Activated CD4-positive, alpha-beta T cell treated with anti-CD3 and anti-CD28 coated beads, Interleukin-2, amount 50 U/mL, for 1 hour (primary cell): Measurements from ENCODE around the gene FTL.
A peak's percentile ranks its signal among the peaks of the same experiment; 100 is the strongest.

ENCODE experiments used
- DNase-seq: peaks from one replicate; pipeline ENCODE4 v3.0.0-alpha.2; 2020

Gene FTL

DNA sequence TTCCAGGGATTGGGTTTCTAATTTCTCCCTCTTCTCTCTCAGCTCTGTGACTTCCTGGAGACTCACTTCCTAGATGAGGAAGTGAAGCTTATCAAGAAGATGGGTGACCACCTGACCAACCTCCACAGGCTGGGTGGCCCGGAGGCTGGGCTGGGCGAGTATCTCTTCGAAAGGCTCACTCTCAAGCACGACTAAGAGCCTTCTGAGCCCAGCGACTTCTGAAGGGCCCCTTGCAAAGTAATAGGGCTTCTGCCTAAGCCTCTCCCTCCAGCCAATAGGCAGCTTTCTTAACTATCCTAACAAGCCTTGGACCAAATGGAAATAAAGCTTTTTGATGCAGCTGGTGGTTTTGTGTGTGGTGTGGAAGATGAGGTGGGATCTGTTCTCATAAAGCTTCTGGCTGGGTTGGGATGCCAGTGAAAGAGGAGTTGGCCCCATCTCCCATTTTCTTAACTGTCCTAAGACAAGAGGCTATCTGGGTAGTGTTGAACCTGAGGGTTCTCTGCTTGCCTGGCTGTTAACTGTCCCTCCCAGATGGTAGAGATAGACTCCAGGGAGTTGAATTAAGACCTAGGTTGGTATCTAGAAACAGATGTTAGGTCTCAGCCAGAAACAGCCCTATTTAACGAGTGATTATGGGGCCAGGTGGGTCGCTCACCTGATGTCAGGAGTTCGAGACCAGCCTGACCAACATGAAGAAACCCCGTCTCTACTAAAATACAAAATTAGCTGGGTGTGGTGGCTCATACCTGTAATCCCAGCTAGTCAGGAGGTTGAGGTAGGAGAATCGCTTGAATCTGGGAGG, 1.6 kb downstream of the FTL start:
- DNase-seq = no peak

DNA sequence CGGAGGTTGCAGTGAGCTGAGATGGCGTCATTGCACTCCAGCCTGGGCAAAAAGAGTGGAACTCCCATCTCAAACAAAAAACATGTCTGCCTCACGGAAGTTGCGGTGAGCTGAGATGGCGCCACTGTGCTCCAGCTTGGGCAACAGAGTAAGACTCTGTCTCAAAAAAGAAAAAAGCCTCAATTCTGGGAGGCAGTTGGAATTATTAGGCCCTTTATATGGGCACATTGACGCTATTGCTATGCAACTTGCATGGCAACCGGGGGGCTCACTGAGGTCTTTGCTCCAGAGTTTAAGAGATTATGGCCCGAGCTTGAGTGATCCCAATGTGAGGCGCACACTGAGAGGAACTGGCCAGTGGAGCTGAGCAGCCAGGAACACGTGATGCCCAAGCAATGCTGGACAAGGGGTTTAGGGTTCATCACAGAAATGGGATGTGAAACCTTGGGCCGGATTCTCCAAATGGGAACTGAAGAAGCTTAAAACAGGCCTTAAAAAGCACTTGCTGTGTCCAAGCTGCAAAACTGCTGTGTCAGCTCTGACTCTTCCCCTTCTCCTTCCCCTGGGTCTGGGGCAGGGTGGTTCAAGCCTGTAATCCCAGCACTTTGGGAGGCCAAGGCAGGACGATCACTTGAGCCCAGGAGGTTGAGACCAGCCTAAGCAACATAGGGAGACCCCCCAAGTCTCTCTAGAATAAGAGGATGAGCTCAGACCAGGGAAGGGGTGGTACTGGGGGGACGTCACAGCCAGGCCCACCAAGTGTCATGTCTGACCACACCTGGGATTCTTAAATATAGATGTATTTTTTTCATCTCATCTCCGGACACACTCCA, 2.5 kb downstream of the FTL start:
- DNase-seq = no peak

DNA sequence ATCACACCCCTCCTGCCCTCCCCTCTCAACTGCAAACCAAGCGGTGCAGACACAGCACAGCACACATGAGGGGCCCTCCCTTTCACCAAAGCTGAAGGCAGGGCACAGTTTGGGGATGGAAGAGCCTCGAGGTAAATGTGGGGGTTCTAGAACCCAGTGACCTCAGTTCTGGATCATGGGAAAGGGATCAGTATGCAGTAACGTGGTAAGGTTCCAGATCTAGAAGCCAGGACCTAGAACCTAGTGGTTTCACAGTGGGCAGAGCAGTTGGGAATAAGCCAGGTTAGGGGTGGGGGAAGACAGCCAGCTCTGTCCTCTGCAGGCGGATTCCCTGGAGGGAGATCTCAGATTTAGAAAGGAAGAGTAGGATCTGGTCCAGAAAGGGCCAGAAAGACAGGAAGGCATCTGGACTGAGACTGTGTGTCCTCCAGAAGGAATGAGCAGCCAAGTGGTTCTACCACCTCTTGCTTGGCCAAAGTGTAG, 3.1 kb downstream of the FTL start:
- no peak for DNase-seq

DNA sequence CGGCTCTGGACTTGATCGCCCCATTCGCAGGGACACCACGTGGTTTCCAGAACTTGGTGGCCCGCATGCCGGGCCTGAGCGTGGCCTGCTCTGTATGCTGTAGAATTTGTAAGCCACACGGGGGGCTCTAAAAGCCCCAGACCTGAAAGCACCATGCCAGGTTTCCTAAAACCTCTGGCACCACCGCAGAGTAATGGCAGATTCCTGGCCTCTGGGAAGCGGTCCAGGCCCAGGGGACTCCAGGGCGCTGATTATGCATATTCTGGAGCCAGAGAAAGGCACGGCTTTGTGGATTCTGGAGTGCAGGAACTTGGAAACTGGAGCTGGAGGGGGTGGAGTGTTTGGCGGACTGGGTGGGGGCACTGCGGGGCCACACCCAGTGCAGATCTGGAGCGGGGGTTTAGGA, 3.7 kb downstream of the FTL start:
- no peak for DNase-seq

DNA sequence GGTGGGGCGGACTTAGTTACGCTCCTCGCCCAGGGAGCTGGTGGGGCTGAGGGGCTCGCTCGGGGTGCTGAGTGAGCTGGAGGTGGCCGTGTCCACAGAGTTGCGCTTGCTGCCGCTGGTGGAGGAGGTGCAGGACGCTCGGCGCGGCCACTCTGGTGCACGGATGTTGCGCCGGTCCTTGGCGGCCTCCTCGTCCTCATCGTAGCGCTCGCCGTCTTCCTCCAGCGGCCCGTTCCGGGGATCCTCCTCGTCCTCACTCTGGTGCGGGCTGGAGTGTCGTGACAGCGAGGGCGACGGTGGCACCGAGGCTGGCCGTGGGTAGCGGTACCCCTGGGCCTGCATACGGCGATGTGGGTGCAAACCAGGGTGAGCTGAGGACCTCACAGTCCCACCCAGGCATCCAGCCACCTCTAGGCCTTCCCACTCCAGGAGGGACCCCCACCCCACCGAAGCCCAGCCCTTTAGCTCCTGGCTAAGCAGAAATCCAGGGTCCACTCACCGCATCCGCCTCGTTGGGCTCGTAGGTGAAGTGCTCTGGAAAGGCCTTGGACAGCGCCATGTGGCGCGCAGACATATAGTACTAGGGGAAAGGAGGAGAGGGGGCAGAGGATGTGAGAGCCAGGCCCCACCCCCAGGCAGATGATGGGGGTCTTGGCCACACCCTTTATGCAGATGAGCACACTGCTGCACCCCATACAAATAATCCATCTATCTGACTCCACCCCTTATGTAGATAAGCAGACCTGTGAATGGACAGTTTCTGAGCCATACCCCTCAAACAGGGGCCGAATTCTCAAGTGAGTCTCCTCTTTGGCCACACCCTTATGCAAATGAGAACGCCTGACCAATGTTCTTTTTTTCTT, 4.4 kb downstream of the FTL start:
- DNase-seq = no peak

DNA sequence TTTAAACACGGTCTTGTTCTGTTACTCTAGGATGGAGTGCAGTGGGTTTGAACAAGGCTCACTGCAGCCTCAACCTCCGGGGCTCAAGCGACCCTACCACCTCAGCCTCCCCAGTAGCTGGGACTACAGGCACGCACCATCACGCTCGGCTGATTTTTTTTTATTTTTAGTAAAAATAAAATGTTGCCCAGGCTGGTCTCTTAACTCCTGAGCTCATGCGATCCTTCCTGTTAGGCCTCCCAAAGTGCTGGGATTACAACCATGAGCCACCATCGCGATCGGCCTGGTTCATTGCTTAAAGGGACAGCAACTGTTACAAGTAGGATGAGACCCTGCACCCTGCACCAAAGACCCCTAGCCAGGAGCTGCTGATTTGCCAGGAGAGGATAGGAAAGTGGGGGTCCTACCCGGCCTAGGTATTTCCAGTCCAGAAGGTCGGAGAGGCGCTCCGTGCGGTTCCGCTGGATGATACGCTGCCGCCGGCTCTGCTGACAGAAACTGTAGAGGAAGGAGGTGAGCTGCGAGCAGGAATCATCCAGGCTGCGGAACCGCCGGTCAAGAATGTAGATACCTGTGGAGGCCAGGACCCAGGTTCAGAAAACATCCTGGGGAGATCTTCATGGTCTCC, 5.1 kb downstream of the FTL start:
- no peak for DNase-seq

DNA sequence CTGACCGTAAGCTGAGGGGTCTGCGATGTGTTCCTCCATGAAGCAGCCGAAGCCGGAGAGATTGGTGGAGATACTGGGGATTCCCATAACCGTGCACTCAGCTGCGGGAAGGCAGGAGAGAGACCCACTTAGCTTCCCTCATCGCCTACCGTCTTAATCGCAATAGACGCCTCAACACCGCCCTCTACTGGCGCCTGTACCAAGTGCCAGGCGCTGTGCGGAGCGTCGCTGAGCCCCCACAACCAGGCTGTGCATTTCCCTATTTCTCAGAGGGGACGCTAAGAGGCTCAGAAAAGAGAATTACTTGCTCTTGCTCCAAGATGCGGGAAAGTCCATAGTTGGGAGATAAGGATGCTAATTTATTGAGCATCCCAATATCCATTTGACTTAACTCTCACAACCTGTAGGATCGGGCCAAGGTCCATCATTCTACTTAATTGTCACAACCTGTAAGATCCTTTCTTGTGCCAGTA, 5.8 kb downstream of the FTL start:
- DNase-seq = peak; percentile 85

DNA sequence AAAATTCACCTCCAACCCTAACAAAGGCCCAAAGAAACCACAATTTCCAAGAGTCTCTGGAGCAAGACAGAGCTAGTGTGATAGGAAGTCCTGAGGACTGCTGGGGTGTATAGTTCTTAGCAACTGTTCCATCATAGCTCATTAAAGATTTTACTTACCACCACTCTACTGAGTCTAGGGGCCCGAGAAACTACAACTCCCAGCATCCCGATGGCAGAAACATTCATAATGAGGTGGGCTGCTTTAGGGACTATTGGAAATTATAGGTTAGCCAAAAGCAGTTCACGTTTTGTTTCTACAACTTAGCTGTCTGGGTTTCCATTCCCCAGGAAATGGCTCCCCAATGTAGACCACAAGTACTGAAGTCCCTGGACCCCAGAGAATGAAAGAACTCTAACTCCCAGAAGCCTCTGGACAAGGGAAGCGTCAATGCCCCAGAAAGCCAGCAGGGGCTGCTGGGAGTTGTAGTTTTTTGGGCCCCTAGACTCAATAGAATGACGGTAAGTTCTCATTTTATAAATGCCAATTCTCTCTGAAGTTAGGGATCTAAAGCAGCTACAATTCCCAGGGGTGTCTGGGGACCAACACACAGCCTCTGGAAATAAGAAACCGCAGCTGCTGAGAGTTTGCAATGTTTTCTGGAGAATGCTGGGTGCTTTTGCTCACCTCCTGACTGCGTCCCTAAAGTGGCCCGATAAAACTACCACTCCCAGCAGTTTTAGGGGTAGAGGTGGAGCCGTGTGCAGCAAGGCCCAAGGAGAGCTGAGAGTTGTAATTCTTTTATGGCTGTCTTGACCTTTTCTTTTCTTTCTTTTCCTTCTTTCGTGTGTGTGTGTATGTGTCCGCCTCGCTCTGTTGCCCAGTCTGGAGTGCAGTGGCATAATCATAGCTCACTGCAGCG, 11.1 kb downstream of the FTL start:
- DNase-seq = peak; percentile 32

DNA sequence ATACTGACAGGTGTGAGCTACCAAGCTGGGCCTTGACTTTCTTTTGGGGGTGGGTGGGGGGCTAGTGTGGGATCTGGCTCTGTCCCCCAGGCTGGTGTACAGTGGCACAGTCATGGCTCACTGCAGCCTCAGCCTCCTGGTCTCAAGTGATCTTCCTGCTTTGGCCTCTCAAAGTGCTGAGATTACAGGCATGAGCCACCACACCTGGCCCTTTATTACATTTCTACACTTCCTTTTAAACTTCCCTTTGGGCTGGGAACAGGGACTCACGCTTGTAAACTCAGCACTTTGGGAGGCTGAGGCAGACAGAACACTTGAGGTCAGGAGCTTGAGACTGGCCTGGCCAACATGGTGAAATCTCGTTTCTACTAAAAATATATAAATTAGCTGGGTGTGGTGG, 12.0 kb downstream of the FTL start:
- no peak for DNase-seq

DNA sequence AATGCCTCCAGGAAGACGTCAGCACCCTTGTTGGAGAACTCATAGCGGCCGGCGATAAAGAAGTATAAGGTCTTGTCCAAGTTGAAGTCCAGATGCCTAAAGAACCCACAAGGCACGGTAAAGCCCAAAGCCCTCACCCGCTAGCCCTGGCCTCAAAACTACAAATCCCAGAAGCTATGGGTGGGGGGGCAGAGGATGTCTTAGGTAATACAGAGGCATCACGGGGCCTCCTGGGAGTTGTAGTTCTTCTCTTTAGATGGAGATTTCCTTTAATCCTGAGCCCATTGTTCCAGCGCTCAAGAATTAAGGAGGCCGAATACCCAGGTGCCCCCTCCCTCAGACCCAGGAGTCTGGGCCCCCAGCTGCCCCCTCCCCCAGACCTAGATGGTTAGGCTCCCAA, 17.2 kb downstream of the FTL start:
- DNase-seq = no peak

DNA sequence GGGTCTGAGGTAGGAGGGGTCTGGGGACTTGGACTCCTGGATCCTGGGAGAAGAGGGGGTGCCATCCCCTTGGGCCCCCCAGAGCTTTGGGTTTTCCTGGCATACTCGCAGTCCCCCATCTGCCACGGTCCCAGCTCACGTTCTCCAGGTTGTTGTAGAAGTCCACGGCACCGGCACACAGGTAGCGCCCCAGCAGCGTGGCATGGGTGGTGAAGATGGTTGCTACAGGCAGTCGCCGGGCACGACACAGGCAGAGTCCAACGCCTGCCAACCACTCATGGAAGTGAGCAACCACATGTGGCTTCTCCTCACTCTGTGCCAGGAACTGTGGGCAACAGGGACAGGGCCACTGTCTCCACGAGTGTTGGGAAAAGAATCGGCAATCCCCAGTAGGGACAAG, 20.6 kb downstream of the FTL start:
- no peak for DNase-seq

DNA sequence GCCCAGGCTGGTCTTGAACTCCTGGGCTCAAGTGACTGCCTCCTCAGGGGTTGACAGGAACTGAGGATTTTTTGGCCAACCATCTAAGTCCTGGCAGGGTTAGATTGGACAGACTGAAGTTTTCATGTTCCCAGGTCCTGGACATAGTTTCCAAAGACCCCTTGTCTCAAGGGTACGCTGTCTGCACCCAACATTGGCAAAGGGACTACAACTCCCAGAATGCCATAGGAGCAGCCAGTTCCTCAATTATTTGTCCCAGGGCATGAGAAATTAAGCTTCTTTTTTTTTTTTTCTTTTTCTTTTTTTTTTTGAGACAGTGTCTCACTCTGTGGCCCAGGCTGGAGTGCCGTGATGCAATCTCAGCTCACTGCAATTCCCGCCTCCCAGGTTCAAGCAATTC, 21.1 kb downstream of the FTL start:
- no peak for DNase-seq

DNA sequence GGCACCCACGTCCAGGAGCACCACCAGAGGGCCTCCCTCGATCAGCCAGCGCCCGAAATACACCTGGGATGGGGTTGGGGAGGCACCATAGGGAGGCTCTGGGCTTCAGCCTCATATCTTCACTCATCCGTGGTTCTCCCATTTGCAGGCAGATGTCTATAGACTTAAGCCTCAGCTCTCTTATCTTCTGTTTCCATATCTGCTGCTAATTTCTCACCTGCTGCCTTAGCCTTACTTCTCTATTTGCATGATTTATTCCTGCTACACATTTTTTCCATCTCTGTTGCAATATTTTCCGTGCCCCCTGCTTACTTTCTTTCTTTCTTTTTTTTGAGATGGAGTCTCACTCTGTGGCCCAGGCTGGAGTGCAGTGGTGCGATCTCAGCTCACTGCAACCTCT, 22.2 kb downstream of the FTL start:
- no peak for DNase-seq

DNA sequence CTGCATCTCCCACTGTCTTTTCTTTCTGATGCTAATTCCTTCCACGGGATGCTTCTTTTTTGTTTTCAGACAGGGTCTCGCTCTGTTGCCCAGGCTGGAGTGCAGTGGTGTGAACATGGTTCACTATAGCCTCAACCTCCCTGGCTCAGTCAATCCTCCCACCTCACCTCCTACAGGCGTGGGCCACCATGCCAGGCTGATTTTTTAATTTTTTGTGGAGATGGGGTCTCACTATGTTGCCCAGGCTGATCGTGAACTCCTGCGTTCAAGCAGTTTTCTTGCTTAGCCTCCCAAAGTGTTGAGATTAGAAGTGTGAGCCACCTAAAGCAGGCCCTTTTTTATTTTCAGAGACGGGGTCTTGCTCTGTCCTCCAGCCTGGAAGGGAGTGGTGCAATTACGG, 23.2 kb downstream of the FTL start:
- DNase-seq = no peak

DNA sequence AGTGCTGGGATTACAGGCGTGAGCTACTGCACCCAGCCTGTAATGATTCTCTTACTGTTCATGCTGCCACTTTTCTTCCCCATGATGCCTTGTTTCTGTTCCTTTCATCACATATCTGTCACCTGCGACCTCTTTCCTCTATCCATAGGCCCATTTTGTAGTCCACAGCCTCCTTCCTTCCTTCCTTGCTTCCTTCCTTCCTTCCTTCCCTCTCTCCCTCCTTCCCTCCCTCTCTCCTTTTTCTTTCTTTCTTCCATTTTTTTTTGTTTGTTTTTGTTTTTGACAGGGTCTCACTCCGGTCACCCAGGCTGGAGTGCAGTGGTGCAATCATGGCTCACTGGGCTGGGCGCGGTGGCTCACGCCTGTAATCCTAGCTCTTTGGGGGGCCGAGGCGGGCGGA, 23.8 kb downstream of the FTL start:
- DNase-seq = no peak

DNA sequence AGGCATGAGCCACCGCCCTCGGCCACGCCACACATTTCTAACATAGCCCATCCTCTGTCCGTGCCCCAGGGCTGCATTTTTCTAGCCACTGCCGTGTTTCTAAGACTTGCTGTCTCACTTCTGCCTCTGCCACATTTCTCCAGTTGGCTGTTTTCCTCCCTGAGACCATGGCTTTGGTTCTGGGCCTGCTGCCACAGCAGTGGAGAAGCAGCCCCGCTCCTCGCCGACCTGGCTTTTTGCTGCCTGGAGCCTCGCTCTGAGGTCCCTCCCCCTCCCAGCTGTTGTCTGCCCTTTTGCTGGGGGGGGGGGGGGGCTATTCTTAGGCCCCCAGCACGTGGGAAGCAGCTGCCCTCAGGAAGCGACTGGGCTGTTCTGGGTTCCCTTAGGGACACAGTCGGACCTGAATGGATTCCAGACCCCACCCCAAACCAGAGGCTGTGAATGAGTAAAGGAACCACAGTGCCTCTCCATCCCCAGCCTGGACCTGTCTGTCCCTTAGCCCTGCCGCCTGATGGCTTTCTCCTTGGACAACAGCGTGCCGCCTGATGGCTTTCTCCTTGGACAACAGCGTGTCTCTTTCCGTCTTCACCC, 24.7 kb downstream of the FTL start:
- DNase-seq = no peak

DNA sequence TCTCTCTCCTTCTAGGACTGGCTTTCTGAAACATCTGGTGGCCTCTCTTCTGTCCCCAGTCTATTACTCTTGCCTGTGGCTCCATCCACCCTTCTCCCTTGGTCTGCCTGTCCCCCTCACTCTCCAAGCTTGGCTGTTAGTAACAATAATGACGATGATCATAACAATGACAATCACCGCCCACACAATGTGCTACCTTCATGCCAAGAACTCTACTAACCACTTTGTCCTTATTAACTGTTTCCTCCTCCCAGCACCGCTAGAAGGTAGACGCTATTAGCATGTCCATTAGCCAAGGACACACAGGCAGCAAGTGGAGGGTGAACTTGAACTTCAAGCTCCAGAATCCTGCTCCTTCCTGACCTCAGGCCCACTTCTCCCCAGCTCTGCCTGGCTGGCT, 25.3 kb downstream of the FTL start:
- DNase-seq = no peak

DNA sequence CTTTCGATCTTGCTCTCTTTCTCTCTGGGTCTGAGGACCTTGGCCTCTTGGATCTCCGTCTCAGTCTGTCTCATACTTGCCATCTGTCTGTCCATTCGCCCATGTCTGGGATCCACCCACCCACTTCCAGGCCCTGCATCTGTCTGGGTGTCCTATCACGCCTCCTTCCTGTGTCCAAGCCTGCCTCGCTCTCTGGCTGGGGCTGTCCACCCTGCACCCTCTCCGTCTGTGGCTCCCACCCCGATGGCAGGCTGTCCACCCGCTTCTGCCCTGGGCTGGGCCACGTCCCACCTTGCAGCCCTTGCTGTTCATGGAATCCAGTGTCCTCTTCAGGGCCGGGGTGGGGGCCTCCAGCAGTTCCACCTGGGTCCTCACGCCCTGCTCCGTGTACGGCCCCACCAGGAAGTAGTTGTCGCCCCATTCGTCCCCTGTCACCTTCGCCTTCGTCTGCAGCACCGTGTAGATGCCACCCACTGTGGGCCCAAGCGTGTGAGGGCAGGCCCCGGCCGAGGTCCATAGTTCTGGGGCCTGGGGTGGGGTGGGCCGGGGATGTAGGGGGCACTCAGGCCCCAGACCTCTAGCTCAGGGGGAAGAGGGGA, 26.0 kb downstream of the FTL start:
- no peak for DNase-seq

DNA sequence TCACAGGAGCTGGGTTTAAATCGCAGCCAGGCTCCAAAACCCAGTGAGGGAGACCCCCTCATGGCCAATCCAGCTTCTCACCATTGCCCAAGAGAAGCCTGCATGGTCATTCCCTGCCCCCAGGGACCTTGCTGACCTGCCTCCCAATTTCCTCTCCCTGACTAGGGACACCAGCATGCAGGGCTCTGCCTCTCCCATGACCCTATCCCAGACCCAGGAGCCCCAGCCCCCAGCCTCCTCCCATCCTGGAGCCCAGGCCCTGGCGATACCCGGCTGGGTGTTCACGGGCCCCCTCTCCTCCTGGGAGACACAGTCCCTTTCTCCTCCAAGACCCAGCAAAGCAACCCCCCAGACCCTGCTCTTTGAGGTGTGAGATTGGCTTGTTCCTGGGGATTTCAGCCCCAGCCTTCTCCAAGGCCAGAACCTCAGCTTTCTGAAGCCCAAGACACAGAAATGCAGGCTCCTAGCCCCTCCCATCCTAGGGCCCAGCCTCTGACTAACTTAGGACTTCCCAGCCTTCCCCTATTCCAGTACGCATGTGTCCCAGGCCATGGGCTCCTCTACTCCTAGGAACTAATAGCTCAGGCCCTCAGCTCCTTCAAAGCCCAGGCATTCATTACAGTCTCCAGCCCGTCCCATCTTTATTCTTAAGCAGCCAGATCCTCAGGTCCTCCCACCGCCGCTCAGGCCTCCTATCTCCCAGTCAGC, 26.9 kb downstream of the FTL start:
- DNase-seq = no peak

DNA sequence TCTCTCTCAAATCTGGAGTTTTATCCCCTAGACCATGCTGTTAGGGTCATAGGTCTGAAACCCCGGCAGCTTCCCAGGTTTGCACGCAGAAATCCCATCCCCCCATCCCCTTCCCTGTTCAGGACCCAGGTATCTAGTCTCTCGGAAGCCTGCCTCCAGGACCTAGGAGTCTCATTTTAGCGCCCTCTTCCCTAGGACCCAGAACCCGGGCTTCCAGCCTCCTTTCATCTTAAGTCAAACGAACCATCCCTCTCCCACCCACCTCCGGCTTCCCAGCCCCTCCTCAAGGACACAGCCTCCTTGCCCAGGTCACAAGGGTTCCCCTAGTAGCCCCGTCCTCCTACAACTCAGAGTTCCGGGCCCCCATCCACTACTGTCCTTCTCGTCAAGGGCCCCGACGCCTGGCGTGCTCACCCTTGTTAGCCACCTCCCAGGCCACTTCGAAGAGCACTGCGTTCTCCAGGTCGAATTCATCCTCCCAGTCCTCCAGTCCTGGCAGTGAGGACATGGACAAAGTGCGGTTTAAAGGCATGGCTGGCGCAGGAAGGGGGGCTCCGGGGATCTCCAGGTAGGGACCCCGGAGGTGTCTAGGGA, 27.6 kb downstream of the FTL start:
- DNase-seq = no peak
